ENCODE results near the gene CABP1. TPM values are rescaled to one million over a fixed set of nuclear protein-coding genes. Genes with fewer than 3 reads are reported as not detected.

Gene CABP1
- total and polyA plus RNA-seq, 10 of the 15 experiments (the other 5 are each of a cell fraction or from before 2014, with no cell fraction given), result 0.16 to 2.4 (median 0.80) TPM; not detected in 2

DNA sequence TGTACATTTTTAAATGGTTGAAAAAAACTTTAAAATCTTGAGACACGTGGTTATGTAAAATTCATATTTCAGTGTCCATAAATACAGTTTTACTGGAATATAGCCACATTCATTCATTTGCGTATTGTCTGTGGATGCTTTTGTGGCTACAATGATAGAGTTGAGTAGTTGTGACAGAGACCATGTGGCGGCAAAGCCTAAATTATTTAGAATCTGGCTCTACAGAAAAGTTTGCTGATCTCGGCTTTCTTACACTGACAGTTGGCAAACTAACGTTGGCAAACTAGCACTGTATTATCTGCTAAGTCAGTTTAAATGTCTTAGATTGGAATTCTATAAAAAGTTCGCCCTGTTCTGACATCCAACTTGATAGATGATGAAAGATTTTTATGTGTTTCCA lies 72.2 kb downstream of the CABP1 start:
- POLR2A ChIA-PET, result interaction anchor here (2.4 kb wide), 1 partner anchor 21 kb away, joined by 7 read pairs; no protein-coding TSS in a partner anchor
- Histone ChIP-seq H2AFZ (ENCODE audit: control insufficient read depth, low read depth, low read length) (no peak overlapping the region), H3K36me3 (ENCODE audit: control insufficient read depth in 2 of 2, insufficient read depth in 2 of 2, low read length in 1 of 2) (peaks cover 3 to 20% of the 10 kb centered on the region in 2 experiments), H4K20me1 (ENCODE audit: control insufficient read depth, insufficient read depth) (no peaks in the 10 kb centered on the region), H3K79me2 (ENCODE audit: control insufficient read depth, insufficient read depth, low read length) (peaks cover 15% of the 10 kb centered on the region), H3K27me3 (replicated peaks in 1 of 2; ENCODE audit: control insufficient read depth in 2 of 2, insufficient read depth in 2 of 2, low read length in 1 of 2) (no peaks in the 10 kb centered on the region), H3K9ac (ENCODE audit: control insufficient read depth, insufficient read depth, low read length) (no peak overlapping the region), H3K4me1 (ENCODE audit: control insufficient read depth, insufficient read depth, low read length) (peaks cover 15% of the 10 kb centered on the region), H3K4me3 (no peak overlapping the region), H3K4me2 (ENCODE audit: control insufficient read depth, insufficient read depth) (no peak overlapping the region), H3K9me3 (replicated peaks; ENCODE audit: control insufficient read depth, insufficient read depth, low read length) (no peaks in the 10 kb centered on the region), H3K27ac (ENCODE audit: control insufficient read depth, insufficient read depth) (no peak overlapping the region)
- SMC1A ChIA-PET (ENCODE audit: uncharacterized antibody, unreplicated experiment), result interaction anchor here (1.4 to 5.3 kb wide), 7 partner anchors 18 to 259 kb away, joined by 5 to 68 read pairs (median 10); partner anchors contain the start of genes MLEC and POP5
- FAIRE-seq (no peak), DNase-seq (ENCODE audit: low read depth, low spot score) (no peak), ATAC-seq (no peak)
- WGBS (ENCODE audit: insufficient coverage, insufficient replicate concordance, low lambda C conversion rate, missing lambda C conversion rate), result 90% methylated on average over 6 of the region's 6 CpGs
- intact Hi-C loops (cut with micrococcal nuclease; ENCODE audit: unreplicated experiment), result loop anchor here (2.0 to 5.0 kb wide), 3 partner anchors 26 to 260 kb away; partner anchors contain the start of gene MLEC
- in situ Hi-C loops (cut with MboI), result loop anchor here (5.0 kb wide), 2 partner anchors 65 to 130 kb away; partner anchors contain the start of gene POP5
- BruUV-seq (replicated peaks), result no TSS peak
- CTCF ChIA-PET, result interaction anchor here (1.2 to 5.5 kb wide), 6 partner anchors 8 to 130 kb away, joined by 3 to 88 read pairs (median 16); partner anchors contain the start of gene POP5
- TF ChIP-seq EZH2 (IDR thresholded peaks at IDR 0.05; ENCODE audit: borderline replicate concordance, control insufficient read depth, low read depth, low read length) (no peak), NR2F1 (conservative IDR thresholded peaks at IDR 0.05) (no peak), JUND (IDR thresholded peaks at IDR 0.05; ENCODE audit: low read depth, low read length) (no peak), ZNF207 (IDR thresholded peaks at IDR 0.05; ENCODE audit: borderline replicate concordance) (no peak), RFX5 (IDR thresholded peaks at IDR 0.05; ENCODE audit: low read depth, low read length) (no peak), WRNIP1 (IDR thresholded peaks at IDR 0.05; ENCODE audit: borderline replicate concordance, low read depth, low read length) (no peak), TAF1 (IDR thresholded peaks at IDR 0.05; ENCODE audit: borderline replicate concordance, low read depth, low read length) (no peak), SP1 (IDR thresholded peaks at IDR 0.05; ENCODE audit: low read depth, low read length) (no peak), IKZF1 (conservative IDR thresholded peaks at IDR 0.05) (no peak), NKRF (conservative IDR thresholded peaks at IDR 0.05) (no peak), ZBED1 (IDR thresholded peaks at IDR 0.05; ENCODE audit: borderline replicate concordance) (no peak), NRF1 (conservative IDR thresholded peaks at IDR 0.05; ENCODE audit: low read depth, low read length) (no peak), ZZZ3 (IDR thresholded peaks at IDR 0.05; ENCODE audit: control insufficient read depth, insufficient read length, low read depth) (no peak), HDAC6 (IDR thresholded peaks at IDR 0.05; ENCODE audit: unreplicated experiment) (no peak), TBL1XR1 (IDR thresholded peaks at IDR 0.05; ENCODE audit: low read depth, low read length) (no peak)
- TF ChIP-seq, protein P1, sequence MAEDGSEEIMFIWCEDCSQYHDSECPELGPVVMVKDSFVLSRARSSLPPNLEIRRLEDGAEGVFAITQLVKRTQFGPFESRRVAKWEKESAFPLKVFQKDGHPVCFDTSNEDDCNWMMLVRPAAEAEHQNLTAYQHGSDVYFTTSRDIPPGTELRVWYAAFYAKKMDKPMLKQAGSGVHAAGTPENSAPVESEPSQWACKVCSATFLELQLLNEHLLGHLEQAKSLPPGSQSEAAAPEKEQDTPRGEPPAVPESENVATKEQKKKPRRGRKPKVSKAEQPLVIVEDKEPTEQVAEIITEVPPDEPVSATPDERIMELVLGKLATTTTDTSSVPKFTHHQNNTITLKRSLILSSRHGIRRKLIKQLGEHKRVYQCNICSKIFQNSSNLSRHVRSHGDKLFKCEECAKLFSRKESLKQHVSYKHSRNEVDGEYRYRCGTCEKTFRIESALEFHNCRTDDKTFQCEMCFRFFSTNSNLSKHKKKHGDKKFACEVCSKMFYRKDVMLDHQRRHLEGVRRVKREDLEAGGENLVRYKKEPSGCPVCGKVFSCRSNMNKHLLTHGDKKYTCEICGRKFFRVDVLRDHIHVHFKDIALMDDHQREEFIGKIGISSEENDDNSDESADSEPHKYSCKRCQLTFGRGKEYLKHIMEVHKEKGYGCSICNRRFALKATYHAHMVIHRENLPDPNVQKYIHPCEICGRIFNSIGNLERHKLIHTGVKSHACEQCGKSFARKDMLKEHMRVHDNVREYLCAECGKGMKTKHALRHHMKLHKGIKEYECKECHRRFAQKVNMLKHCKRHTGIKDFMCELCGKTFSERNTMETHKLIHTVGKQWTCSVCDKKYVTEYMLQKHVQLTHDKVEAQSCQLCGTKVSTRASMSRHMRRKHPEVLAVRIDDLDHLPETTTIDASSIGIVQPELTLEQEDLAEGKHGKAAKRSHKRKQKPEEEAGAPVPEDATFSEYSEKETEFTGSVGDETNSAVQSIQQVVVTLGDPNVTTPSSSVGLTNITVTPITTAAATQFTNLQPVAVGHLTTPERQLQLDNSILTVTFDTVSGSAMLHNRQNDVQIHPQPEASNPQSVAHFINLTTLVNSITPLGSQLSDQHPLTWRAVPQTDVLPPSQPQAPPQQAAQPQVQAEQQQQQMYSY (CRISPR knock-in tag; IDR thresholded peaks at IDR 0.05), result no peak
- TF ChIP-seq, protein P2, sequence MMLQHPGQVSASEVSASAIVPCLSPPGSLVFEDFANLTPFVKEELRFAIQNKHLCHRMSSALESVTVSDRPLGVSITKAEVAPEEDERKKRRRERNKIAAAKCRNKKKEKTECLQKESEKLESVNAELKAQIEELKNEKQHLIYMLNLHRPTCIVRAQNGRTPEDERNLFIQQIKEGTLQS (IDR thresholded peaks at IDR 0.05; ENCODE audit: borderline replicate concordance, extremely low read depth, low read depth, low read length), result no peak
- RAD21 ChIA-PET (ENCODE audit: unreplicated experiment), result interaction anchor here (0.8 to 3.1 kb wide), 6 partner anchors 9 to 259 kb away, joined by 3 to 37 read pairs (median 8); partner anchors contain the start of gene POP5
